H1 (cell line): ENCODE measurements around the gene SCARF1.

ENCODE experiments used
- BCL11A ChIP-seq, 2 experiments: IDR thresholded peaks; one replicate each; pipeline ENCODE4 v1.6.1; 2011; ENCODE audit warnings: low read depth in 2 of 2, low read length in 2 of 2, mild to moderate bottlenecking in 2 of 2
- CBX5 ChIP-seq: fragments of 300-800, 300-1000 bp; sonication (generic); IDR thresholded peaks from 2 replicates; pipeline ENCODE4 v1.7.1; 2016; ENCODE audit warnings: antibody characterized with exemption, low read length, low read depth
- CEBPB ChIP-seq: IDR thresholded peaks from 2 replicates; pipeline ENCODE4 v1.6.1; 2012; ENCODE audit warnings: low read depth, low read length
- CHD1 ChIP-seq: IDR thresholded peaks from 2 replicates; pipeline ENCODE4 v1.6.1; 2012; ENCODE audit warnings: low read depth, low read length, improper control_type of control experiment
- EP300 ChIP-seq, 2 experiments: IDR thresholded peaks; 1 replicate in 1 of 2; 2 replicates in 1 of 2; pipeline ENCODE4 v1.6.1; 2011 to 2012; ENCODE audit warnings: low read depth in 2 of 2, low read length in 2 of 2, mild to moderate bottlenecking in 2 of 2, borderline replicate concordance in 1 of 2, inconsistent platforms in 1 of 2, moderate library complexity in 1 of 2
- EZH2 ChIP-seq: fragments of 200-600 bp; sonication (generic); IDR thresholded peaks from 2 replicates; pipeline ENCODE4 v1.7.1; 2012; ENCODE audit warnings: low read depth, mild to moderate bottlenecking, moderate library complexity, low read length, inconsistent platforms; ENCODE audit not compliant: severe bottlenecking
- JUND ChIP-seq: IDR thresholded peaks from 2 replicates; pipeline ENCODE4 v1.6.1; 2011; ENCODE audit warnings: mild to moderate bottlenecking, improper control_type of control experiment, low read length
- KDM1A ChIP-seq: fragments of 200-600, 300-600 bp; sonication (generic); IDR thresholded peaks from 2 replicates; pipeline ENCODE4 v1.7.1; 2016; ENCODE audit warnings: mild to moderate bottlenecking, low read length, borderline replicate concordance
- MAFK ChIP-seq: IDR thresholded peaks from 2 replicates; pipeline ENCODE4 v1.6.1; 2012; ENCODE audit warnings: low read depth, mild to moderate bottlenecking, improper control_type of control experiment, low read length
- POLR2AphosphoS5 ChIP-seq: IDR thresholded peaks from 2 replicates; pipeline ENCODE4 v1.6.1; 2011; ENCODE audit warnings: low read depth, low read length
- TAF1 ChIP-seq: IDR thresholded peaks from 2 replicates; pipeline ENCODE4 v1.6.1; 2011; ENCODE audit warnings: mild to moderate bottlenecking, low read depth, low read length
- ZNF274 ChIP-seq: IDR thresholded peaks from 2 replicates; pipeline ENCODE4 v1.7.0; 2012; ENCODE audit warnings: low read length, borderline replicate concordance; ENCODE audit errors: extremely low read depth
- TF ChIP-seq, protein P1 (sequence below): IDR thresholded peaks from 2 replicates; pipeline ENCODE4 v1.6.1; 2012; ENCODE audit warnings: inconsistent platforms
- TF ChIP-seq, protein P2 (sequence below), 3 experiments: IDR thresholded peaks; 1 replicate in 2 of 3; 2 replicates in 1 of 3; pipeline versions ENCODE4 v1.5.1 to v1.6.1; 2011; ENCODE audit warnings: low read length in 3 of 3, mild to moderate bottlenecking in 3 of 3, inconsistent platforms in 2 of 3, low read depth in 1 of 3, moderate library complexity in 1 of 3; ENCODE audit not compliant: insufficient read depth in 1 of 3; ENCODE audit errors: control extremely low read depth in 1 of 3

DNA sequence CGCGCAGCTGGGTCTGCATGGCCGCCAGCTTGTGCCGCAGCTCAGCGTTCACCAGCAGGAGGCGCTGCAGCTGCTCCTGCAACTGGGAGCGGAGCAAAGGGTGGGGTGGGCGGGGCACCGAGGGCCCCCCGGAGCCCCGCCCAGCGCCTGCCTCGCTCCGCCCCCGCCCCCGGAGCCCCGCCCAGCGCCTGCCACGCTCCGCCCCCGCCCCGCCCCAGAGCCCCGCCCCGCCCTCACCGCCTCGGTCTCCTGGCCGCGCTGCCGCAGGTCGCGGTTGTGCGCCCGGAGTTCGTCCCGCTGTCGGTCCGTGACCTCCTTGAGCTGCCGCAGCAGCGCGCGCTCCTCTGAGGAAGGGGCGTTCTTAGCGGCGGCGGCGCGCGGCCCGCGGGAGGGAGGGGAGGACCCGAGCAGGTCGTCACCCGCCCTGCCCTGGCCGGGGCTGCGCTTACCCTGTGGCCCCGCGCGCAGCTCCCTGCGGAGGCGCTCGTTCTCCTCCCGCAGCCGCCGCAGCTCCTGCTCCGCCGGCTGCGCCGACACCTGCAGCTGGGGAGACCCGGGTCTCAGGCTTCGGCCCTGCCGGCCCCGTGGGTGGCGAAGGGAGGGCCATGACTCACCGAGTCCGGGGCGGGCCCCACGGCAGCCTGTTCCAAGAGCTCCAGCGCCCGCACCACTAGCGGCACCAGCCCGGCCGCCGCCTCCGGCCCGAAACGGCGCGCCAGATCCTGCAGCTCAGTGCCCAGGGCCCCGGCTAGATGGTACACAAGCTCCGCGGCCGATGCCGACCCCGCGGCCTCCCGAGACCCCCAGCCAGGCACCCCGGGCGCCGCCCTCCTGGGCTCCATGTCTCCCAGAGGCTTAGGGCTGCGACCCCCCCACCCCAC is 3.7 kb upstream of the SCARF1 start:
- TF ChIP-seq CBX5 (no peak), JUND (no peak), POLR2AphosphoS5 (no peak), ZNF274 (no peak), TAF1 (no peak), MAFK (no peak), CHD1 (no peak), EZH2 (no peak), BCL11A (IDR thresholded peaks at IDR 0.05; ENCODE audit: low read depth in 2 of 2, low read length in 2 of 2) (no peak), KDM1A (no peak), EP300 (IDR thresholded peaks at IDR 0.05; ENCODE audit: borderline replicate concordance in 1 of 2, low read depth in 2 of 2, low read length in 2 of 2) (no peak; a peak in 1 of 3 replicates), CEBPB (no peak)
- TF ChIP-seq, protein P1, sequence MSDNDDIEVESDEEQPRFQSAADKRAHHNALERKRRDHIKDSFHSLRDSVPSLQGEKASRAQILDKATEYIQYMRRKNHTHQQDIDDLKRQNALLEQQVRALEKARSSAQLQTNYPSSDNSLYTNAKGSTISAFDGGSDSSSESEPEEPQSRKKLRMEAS, result peak; percentile 50
- TF ChIP-seq, protein P2, sequence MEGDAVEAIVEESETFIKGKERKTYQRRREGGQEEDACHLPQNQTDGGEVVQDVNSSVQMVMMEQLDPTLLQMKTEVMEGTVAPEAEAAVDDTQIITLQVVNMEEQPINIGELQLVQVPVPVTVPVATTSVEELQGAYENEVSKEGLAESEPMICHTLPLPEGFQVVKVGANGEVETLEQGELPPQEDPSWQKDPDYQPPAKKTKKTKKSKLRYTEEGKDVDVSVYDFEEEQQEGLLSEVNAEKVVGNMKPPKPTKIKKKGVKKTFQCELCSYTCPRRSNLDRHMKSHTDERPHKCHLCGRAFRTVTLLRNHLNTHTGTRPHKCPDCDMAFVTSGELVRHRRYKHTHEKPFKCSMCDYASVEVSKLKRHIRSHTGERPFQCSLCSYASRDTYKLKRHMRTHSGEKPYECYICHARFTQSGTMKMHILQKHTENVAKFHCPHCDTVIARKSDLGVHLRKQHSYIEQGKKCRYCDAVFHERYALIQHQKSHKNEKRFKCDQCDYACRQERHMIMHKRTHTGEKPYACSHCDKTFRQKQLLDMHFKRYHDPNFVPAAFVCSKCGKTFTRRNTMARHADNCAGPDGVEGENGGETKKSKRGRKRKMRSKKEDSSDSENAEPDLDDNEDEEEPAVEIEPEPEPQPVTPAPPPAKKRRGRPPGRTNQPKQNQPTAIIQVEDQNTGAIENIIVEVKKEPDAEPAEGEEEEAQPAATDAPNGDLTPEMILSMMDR (IDR thresholded peaks at IDR 0.05; ENCODE audit: control extremely low read depth in 1 of 3, insufficient read depth in 1 of 3, low read depth in 1 of 3, low read length in 3 of 3), result peak; percentile 79 to 98 (median 92)
